ENCODE data around the gene IGFBP3. TPM values are rescaled to one million over a fixed set of nuclear protein-coding genes. Genes with fewer than 3 reads are reported as not detected.
"Not testable (repeated sequence)": the region's sequence is repeated elsewhere in the genome, so short reads cannot be mapped to it uniquely, and the experiment has no call there.

IGFBP3 gene
- total and polyA plus RNA-seq, 2 of the 13 experiments (the other 11 are each of a cell fraction or from before 2014, with no cell fraction given) = 57.5 TPM; not detected in 1

DNA sequence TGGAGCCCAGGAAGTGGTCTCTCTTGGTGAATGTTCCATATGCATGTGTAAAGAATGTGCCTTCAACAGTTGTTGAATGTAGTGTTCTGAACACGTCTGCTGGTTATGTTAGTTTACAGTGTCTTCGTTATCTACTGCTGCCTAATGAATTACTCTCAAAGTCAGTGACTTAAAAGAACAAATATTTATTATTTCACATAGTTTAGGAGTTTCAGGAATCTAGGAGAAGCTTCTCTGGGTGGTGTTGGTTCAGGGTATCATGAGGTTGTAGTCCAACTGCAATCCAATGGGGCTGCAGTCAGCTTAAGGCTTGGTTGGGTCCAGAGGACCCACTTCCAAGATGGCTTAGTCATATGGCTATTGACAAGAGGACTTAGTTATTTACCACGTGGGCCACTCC is 36.6 kb upstream of the IGFBP3 start:
- BruUV-seq (replicated peaks) = no TSS peak
- intact Hi-C loops (cut with micrococcal nuclease; ENCODE audit: unreplicated experiment) = no loop called here
- Histone ChIP-seq H3K27ac (ENCODE audit: extremely low read length, insufficient read depth, low read length) (no peak overlapping the region), H3K4me1 (ENCODE audit: insufficient read depth, low read length) (peaks cover 9% of the 10 kb centered on the region; the same call in 1 of the 2 replicates), H3K4me3 (replicated peaks in 1 of 3; ENCODE audit: insufficient read depth in 1 of 3, low read depth in 2 of 3, low read length in 3 of 3) (no peak overlapping the region), H3K4me2 (ENCODE audit: low read depth, low read length) (no peak overlapping the region), H3K9ac (ENCODE audit: insufficient read depth, low read depth, low read length) (no peak overlapping the region), H4K20me1 (ENCODE audit: insufficient read depth, low read length) (no peaks in the 10 kb centered on the region), H3K27me3 (ENCODE audit: control insufficient read depth in 1 of 2, insufficient read depth in 2 of 2, low read length in 2 of 2) (no peaks in the 10 kb centered on the region), H3K9me3 (ENCODE audit: low read length) (peaks cover 9% of the 10 kb centered on the region; the same call in 1 of the 2 replicates), H2AFZ (ENCODE audit: low read length) (no peak overlapping the region), H3K79me2 (ENCODE audit: insufficient read depth, low read length) (no peaks in the 10 kb centered on the region), H3K36me3 (replicated peaks in 1 of 2; ENCODE audit: control insufficient read depth in 1 of 2, insufficient read depth in 2 of 2, low read length in 2 of 2) (no peaks in the 10 kb centered on the region)
- POLR2A ChIA-PET = no interaction called here
- TF ChIP-seq GABPA (IDR thresholded peaks at IDR 0.05; ENCODE audit: low read depth, low read length) (no peak), GABPA (CRISPR knock-in tag; IDR thresholded peaks at IDR 0.05; ENCODE audit: low read depth) (no peak), MBD4 (IDR thresholded peaks at IDR 0.05; ENCODE audit: borderline replicate concordance, low read length) (no peak), ZNF343 (CRISPR knock-in tag; IDR thresholded peaks at IDR 0.05) (no peak), SALL1 (CRISPR knock-in tag; IDR thresholded peaks at IDR 0.05) (no peak), SMAD3 (CRISPR knock-in tag; IDR thresholded peaks at IDR 0.05) (no peak)
- TF ChIP-seq, protein P1, sequence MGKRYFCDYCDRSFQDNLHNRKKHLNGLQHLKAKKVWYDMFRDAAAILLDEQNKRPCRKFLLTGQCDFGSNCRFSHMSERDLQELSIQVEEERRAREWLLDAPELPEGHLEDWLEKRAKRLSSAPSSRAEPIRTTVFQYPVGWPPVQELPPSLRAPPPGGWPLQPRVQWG (CRISPR knock-in tag; IDR thresholded peaks at IDR 0.05; ENCODE audit: borderline replicate concordance, low read depth) = no peak
- TF ChIP-seq, protein P2, sequence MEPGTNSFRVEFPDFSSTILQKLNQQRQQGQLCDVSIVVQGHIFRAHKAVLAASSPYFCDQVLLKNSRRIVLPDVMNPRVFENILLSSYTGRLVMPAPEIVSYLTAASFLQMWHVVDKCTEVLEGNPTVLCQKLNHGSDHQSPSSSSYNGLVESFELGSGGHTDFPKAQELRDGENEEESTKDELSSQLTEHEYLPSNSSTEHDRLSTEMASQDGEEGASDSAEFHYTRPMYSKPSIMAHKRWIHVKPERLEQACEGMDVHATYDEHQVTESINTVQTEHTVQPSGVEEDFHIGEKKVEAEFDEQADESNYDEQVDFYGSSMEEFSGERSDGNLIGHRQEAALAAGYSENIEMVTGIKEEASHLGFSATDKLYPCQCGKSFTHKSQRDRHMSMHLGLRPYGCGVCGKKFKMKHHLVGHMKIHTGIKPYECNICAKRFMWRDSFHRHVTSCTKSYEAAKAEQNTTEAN (CRISPR knock-in tag; conservative IDR thresholded peaks at IDR 0.05) = no peak
- in situ Hi-C loops (cut with HindIII; ENCODE audit: extremely low pct_ligation_motif_present, low pct_unique_long_range_greater_than_20kb) = no loop called here
- no peak for ATAC-seq
- CTCF ChIA-PET (ENCODE audit: low intra/inter-chr PET ratio, low total read pairs) = no interaction called here
- no peak for FAIRE-seq
- no peak for DNase-seq (ENCODE audit: low spot score)
- 22% methylated on average over 3 of the region's 3 CpGs for WGBS (ENCODE audit: low lambda C conversion rate)

DNA sequence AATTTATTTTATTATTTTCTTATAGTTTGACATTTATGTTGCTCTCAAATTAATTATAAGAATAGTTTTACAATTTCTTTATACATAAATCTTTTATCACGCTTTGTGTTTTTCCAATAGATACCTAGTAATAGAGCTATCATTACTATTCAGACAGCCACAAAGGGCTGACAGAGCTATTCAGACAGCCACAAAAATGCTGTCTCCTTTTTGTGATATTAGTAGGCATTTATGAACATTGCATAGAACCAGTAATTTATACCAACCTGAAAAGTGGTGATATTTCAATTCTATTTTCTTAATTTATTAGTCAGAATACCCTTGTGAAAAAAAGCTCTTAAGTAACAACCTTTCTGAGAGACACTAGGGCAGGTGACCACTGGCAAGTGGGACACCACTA is 34.2 kb upstream of the IGFBP3 start:
- Histone ChIP-seq H3K27ac (ENCODE audit: extremely low read length, insufficient read depth, low read length) (no peak overlapping the region), H3K4me2 (ENCODE audit: low read depth, low read length) (no peak overlapping the region)

GRCh38 chr7:45953055-45953454 is 32.0 kb upstream of the IGFBP3 start:
- H3K79me2 ChIP-seq (ENCODE audit: insufficient read depth, low read length); CTCF ChIA-PET (ENCODE audit: low intra/inter-chr PET ratio, low total read pairs); H2AFZ ChIP-seq (ENCODE audit: low read length); FAIRE-seq; H3K27me3 ChIP-seq (ENCODE audit: control insufficient read depth in 1 of 2, insufficient read depth in 2 of 2, low read length in 2 of 2); H3K4me3 ChIP-seq (replicated peaks in 1 of 3; ENCODE audit: insufficient read depth in 1 of 3, low read depth in 2 of 3, low read length in 3 of 3); H3K9ac ChIP-seq (ENCODE audit: insufficient read depth, low read depth, low read length); H3K4me2 ChIP-seq (ENCODE audit: low read depth, low read length); intact Hi-C loops (cut with micrococcal nuclease; ENCODE audit: unreplicated experiment); H3K4me1 ChIP-seq (ENCODE audit: insufficient read depth, low read length); H3K36me3 ChIP-seq (replicated peaks in 1 of 2; ENCODE audit: control insufficient read depth in 1 of 2, insufficient read depth in 2 of 2, low read length in 2 of 2); in situ Hi-C loops (cut with HindIII; ENCODE audit: extremely low pct_ligation_motif_present, low pct_unique_long_range_greater_than_20kb); DNase-seq (ENCODE audit: low spot score); H3K27ac ChIP-seq (ENCODE audit: extremely low read length, insufficient read depth, low read length); POLR2A ChIA-PET; BruUV-seq (replicated peaks); H3K9me3 ChIP-seq (ENCODE audit: low read length); ATAC-seq; H4K20me1 ChIP-seq (ENCODE audit: insufficient read depth, low read length): not testable (repeated sequence)
- WGBS (ENCODE audit: low lambda C conversion rate) = 84% methylated on average over 18 of the region's 23 CpGs

More for the DNA sequence above, 34.2 kb upstream of the IGFBP3 start:
- H3K27me3 ChIP-seq (ENCODE audit: control insufficient read depth in 1 of 2, insufficient read depth in 2 of 2, low read length in 2 of 2) = no peaks in the 10 kb centered on the region
- peaks cover 5% of the 10 kb centered on the region; the same call in 1 of the 2 replicates for H3K4me1 ChIP-seq (ENCODE audit: insufficient read depth, low read length)
- ATAC-seq (no peak), DNase-seq (ENCODE audit: low spot score) (no peak), FAIRE-seq (no peak)
- no peak overlapping the region for H3K4me3 ChIP-seq (replicated peaks in 1 of 3; ENCODE audit: insufficient read depth in 1 of 3, low read depth in 2 of 3, low read length in 3 of 3)
- peaks cover 9% of the 10 kb centered on the region; the same call in 1 of the 2 replicates for H3K9me3 ChIP-seq (ENCODE audit: low read length)
- in situ Hi-C loops (cut with HindIII; ENCODE audit: extremely low pct_ligation_motif_present, low pct_unique_long_range_greater_than_20kb) = no loop called here
- no peak overlapping the region for H3K9ac ChIP-seq (ENCODE audit: insufficient read depth, low read depth, low read length)
- intact Hi-C loops (cut with micrococcal nuclease; ENCODE audit: unreplicated experiment) = no loop called here
- no TSS peak for BruUV-seq (replicated peaks)
- no peaks in the 10 kb centered on the region for H3K79me2 ChIP-seq (ENCODE audit: insufficient read depth, low read length)
- no peaks in the 10 kb centered on the region for H4K20me1 ChIP-seq (ENCODE audit: insufficient read depth, low read length)
- no peaks in the 10 kb centered on the region for H3K36me3 ChIP-seq (replicated peaks in 1 of 2; ENCODE audit: control insufficient read depth in 1 of 2, insufficient read depth in 2 of 2, low read length in 2 of 2)
- ChIA-PET POLR2A (no interaction called here), CTCF (ENCODE audit: low intra/inter-chr PET ratio, low total read pairs) (no interaction called here)
- no peak for TF ChIP-seq CHD2 (IDR thresholded peaks at IDR 0.05; ENCODE audit: low read depth, low read length)
- TF ChIP-seq ATF7-NPFF (CRISPR knock-in tag; IDR thresholded peaks at IDR 0.05; ENCODE audit: low read depth) = no peak
- WGBS (ENCODE audit: low lambda C conversion rate) = 30% methylated on average over 1 of the region's 1 CpG
- H2AFZ ChIP-seq (ENCODE audit: low read length) = no peak overlapping the region

All from HepG2 (cell line).